ENCODE measurements around the gene PIGL.

Gene PIGL

DNA sequence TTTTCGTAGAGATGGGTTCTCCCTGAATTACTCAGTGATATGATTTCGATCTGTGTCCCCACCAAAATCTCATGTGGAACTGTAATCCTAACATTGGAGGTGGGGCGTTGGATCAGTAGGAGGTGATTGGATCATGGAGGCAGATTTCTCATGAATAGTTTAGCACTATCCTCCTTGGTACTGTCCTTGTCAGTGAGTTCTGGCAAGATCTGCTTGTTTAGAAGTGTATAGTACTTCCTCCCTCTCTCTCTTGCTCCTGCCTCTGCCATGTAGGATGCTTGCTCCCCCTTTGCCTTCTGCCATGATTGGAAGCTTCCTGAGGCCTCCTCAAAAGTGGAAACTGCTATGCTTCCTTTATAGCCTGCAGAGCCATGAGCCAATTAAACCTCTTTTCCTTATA, 22.9 kb downstream of the PIGL start:
- Histone ChIP-seq H3K4me1 (no peaks in the 10 kb centered on the region), H3K27ac (no peak overlapping the region), H3K9me3 (no peaks in the 10 kb centered on the region), H3K4me3 (no peak overlapping the region), H3K36me3 (no peaks in the 10 kb centered on the region), H3K27me3 (no peaks in the 10 kb centered on the region)
- no peak for DNase-seq
- TF ChIP-seq CTCF (IDR thresholded peaks at IDR 0.05) = no peak
- intact Hi-C loops (cut with DNase I; ENCODE audit: low total_unique reads) = no loop called here

GRCh38 chr17:16241906-16242399, 24.9 kb downstream of the PIGL start:
- no peaks in the 10 kb centered on the region for H3K36me3 ChIP-seq
- no peak for DNase-seq
- intact Hi-C loops (cut with DNase I; ENCODE audit: low total_unique reads) = no loop called here
- no peaks in the 10 kb centered on the region for H3K4me1 ChIP-seq
- H3K9me3 ChIP-seq = no peaks in the 10 kb centered on the region
- no peak for TF ChIP-seq CTCF (IDR thresholded peaks at IDR 0.05)
- H3K27ac ChIP-seq = no peak overlapping the region
- H3K27me3 ChIP-seq = no peaks in the 10 kb centered on the region
- H3K4me3 ChIP-seq = no peak overlapping the region

DNA sequence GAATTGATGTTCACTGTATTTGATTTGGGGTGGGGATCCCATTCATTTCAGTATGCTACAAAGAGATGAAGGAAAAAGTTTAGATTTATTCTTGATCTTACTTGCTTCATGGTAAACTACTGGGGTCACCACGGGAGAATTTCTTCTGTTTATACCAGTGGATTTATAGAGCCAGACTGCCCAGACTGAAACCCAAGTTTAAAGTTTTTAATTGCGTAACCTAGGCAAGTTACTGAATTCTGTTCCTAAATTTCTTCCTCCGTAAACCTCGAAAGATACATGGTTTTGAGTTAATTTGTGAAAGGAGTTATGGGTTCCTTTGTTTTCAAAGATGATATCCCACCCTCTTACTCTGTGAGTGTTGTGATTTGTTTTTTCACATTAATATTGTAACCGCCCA, 26.4 kb downstream of the PIGL start:
- H3K4me1 ChIP-seq = no peaks in the 10 kb centered on the region
- no peak overlapping the region for H3K4me3 ChIP-seq
- no peaks in the 10 kb centered on the region for H3K27me3 ChIP-seq
- intact Hi-C loops (cut with DNase I; ENCODE audit: low total_unique reads) = no loop called here
- H3K9me3 ChIP-seq = no peaks in the 10 kb centered on the region
- TF ChIP-seq CTCF (IDR thresholded peaks at IDR 0.05) = no peak
- no peaks in the 10 kb centered on the region for H3K36me3 ChIP-seq
- H3K27ac ChIP-seq = no peak overlapping the region
- DNase-seq = no peak

GRCh38 chr17:16243801-16244567, 27.0 kb downstream of the PIGL start:
- H3K9me3 ChIP-seq = no peaks in the 10 kb centered on the region
- DNase-seq = no peak
- no peak overlapping the region for H3K4me3 ChIP-seq
- no peaks in the 10 kb centered on the region for H3K27me3 ChIP-seq
- no peaks in the 10 kb centered on the region for H3K36me3 ChIP-seq
- intact Hi-C loops (cut with DNase I; ENCODE audit: low total_unique reads) = no loop called here
- H3K4me1 ChIP-seq = no peaks in the 10 kb centered on the region
- H3K27ac ChIP-seq = no peak overlapping the region
- no peak for TF ChIP-seq CTCF (IDR thresholded peaks at IDR 0.05)

GRCh38 chr17:16247586-16247984, 30.6 kb downstream of the PIGL start:
- H3K9me3 ChIP-seq = no peaks in the 10 kb centered on the region
- no peak for DNase-seq
- no peak for TF ChIP-seq CTCF (IDR thresholded peaks at IDR 0.05)
- no peaks in the 10 kb centered on the region for H3K27me3 ChIP-seq
- no peaks in the 10 kb centered on the region for H3K4me1 ChIP-seq
- intact Hi-C loops (cut with DNase I; ENCODE audit: low total_unique reads) = no loop called here
- H3K27ac ChIP-seq = no peak overlapping the region
- H3K36me3 ChIP-seq = no peaks in the 10 kb centered on the region
- no peak overlapping the region for H3K4me3 ChIP-seq
